Measurements from ENCODE around the gene WNK1.
A peak's percentile ranks its signal among the peaks of the same experiment; 100 is the strongest.

WNK1 gene

GRCh38 chr12:754851-755562 lies 2.6 kb downstream of the WNK1 start:
- no peaks in the 10 kb centered on the region for H3K9me3 Mint-ChIP-seq
- peak; percentile 36 to 46 (median 43) for TF ChIP-seq CTCF (IDR thresholded peaks at IDR 0.05; ENCODE audit: unreplicated experiment in 3 of 3)
- H3K27ac Mint-ChIP-seq, result peak overlapping the region; percentile 24 to 28 (median 25)
- peaks cover 4% of the 10 kb centered on the region for H3K27me3 Mint-ChIP-seq (ENCODE audit: low read depth)
- peaks cover 10% of the 10 kb centered on the region for H3K36me3 Mint-ChIP-seq (ENCODE audit: low read depth)
- H3K4me1 Mint-ChIP-seq, result peaks cover 33% of the 10 kb centered on the region
- H3K4me3 Mint-ChIP-seq, result peak overlapping the region; percentile 90 to 97 (median 94)

- Mint-ChIP-seq H3K27me3 (ENCODE audit: low read depth) (no peaks in the 10 kb centered on the region), H3K9me3 (no peaks in the 10 kb centered on the region), H3K4me1 (peaks cover 32% of the 10 kb centered on the region), H3K27ac (no peak overlapping the region), H3K36me3 (ENCODE audit: low read depth) (peaks cover 34% of the 10 kb centered on the region), H3K4me3 (no peak overlapping the region)
- no peak for TF ChIP-seq CTCF (IDR thresholded peaks at IDR 0.05; ENCODE audit: unreplicated experiment in 3 of 3)
These were observed 7.2 kb downstream of the WNK1 start for GRCh38 chr12:759628-760027.

- Mint-ChIP-seq H3K4me3 (no peak overlapping the region), H3K9me3 (no peaks in the 10 kb centered on the region), H3K27me3 (ENCODE audit: low read depth) (no peaks in the 10 kb centered on the region), H3K4me1 (peaks cover 21% of the 10 kb centered on the region), H3K27ac (no peak overlapping the region), H3K36me3 (ENCODE audit: low read depth) (peaks cover 39% of the 10 kb centered on the region)
- TF ChIP-seq CTCF (IDR thresholded peaks at IDR 0.05; ENCODE audit: unreplicated experiment in 3 of 3), result no peak
These were observed 8.9 kb downstream of the WNK1 start for GRCh38 chr12:761256-761655.

DNA sequence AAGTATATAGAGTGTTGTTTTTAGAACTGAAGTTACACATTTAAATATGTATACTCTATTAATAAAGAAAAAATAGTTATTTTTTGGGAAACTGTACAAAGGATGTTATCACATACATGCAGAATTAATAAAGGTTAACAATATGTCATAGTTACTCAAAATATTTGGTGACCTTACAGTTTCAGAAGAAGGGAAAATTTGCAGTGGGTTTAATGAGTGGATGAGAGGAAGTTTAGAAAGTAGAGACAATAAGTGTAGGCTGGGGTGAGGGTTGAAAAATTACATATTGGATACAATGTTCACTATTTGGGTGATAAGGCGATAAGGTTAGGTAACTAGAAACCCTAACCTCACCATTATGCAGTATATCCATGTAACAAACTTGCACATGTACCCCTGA lies 13.5 kb downstream of the WNK1 start:
- Mint-ChIP-seq H3K4me3 (no peak overlapping the region), H3K27me3 (ENCODE audit: low read depth) (no peaks in the 10 kb centered on the region), H3K36me3 (ENCODE audit: low read depth) (peaks cover 33% of the 10 kb centered on the region), H3K4me1 (no peaks in the 10 kb centered on the region), H3K27ac (no peak overlapping the region), H3K9me3 (no peaks in the 10 kb centered on the region)
- TF ChIP-seq CTCF (IDR thresholded peaks at IDR 0.05; ENCODE audit: unreplicated experiment in 3 of 3), result no peak

DNA sequence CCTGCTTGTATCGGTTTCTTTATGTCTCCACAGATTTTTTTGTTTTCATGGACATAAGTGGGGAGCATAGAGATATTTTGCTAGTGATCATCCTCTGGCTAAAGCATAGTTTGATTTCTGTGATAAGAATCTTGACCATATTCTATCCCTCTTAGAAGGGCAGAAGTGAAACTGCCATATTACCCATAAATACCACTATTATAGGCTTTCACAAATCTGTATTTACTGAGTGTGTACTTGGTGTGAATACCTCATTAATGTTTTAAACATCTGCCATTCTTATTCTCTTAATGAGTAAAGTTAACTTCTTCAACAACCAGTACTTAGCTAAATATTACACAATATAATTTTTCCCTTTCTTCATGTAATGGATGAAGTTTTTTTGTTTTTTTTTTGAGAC lies 16.1 kb downstream of the WNK1 start:
- no peak overlapping the region for H3K4me3 Mint-ChIP-seq
- no peaks in the 10 kb centered on the region for H3K9me3 Mint-ChIP-seq

More for the DNA sequence above, 16.1 kb downstream of the WNK1 start:
- no peak overlapping the region for H3K27ac Mint-ChIP-seq
- H3K4me1 Mint-ChIP-seq, result no peaks in the 10 kb centered on the region
- peaks cover 16% of the 10 kb centered on the region for H3K36me3 Mint-ChIP-seq (ENCODE audit: low read depth)
- no peak for TF ChIP-seq CTCF (IDR thresholded peaks at IDR 0.05; ENCODE audit: unreplicated experiment in 3 of 3)
- no peaks in the 10 kb centered on the region for H3K27me3 Mint-ChIP-seq (ENCODE audit: low read depth)
